HEK293 (cell line): ENCODE data around the gene NOX5.

Source experiments
- CTCF ChIA-PET: fragments of 350-600 bp; formaldehyde crosslinking; extraction: SDS; loops from one replicate; lab custom pipeline; 2021; ENCODE audit warnings: antibody characterized with exemption; lab: Yijun Ruan, JAX
- POLR2A ChIA-PET: fragments of 300-600 bp; formaldehyde crosslinking; extraction: SDS; loops from one replicate; lab custom pipeline; 2020; ENCODE audit warnings: antibody characterized with exemption, inconsistent platforms; lab: Yijun Ruan, JAX
- H3K27ac ChIP-seq: fragments of 200-500 bp; sonication (Bioruptor generic); 2 replicates; pipeline ENCODE4 v1.5.1; 2014; ENCODE audit warnings: low read depth, low read length, control low read depth, inconsistent platforms; ENCODE audit errors: extremely low read depth
- H3K36me3 ChIP-seq, 2 experiments: fragments of 200-500 bp in 1 of 2; sonication (Bioruptor generic) in 1 of 2; 1 replicate in 1 of 2; 2 replicates in 1 of 2; pipeline ENCODE4 v1.5.1; 2014 to 2017; ENCODE audit warnings: inconsistent platforms in 2 of 2, low read length in 2 of 2; ENCODE audit not compliant: control insufficient read depth in 2 of 2, insufficient read depth in 1 of 2
- H3K4me1 ChIP-seq: fragments of 200-500 bp; sonication (Bioruptor generic); 2 replicates; pipeline ENCODE4 v1.5.1; 2014; ENCODE audit warnings: mild to moderate bottlenecking, low read length, inconsistent platforms; ENCODE audit not compliant: control insufficient read depth, insufficient read depth
- H3K4me3 ChIP-seq: 2 replicates; pipeline ENCODE4 v1.5.1; 2011; ENCODE audit warnings: low read depth, mild to moderate bottlenecking, control low read depth, low read length, moderate library complexity
- H3K9me3 ChIP-seq: fragments of 200-500 bp; sonication (Bioruptor generic); 2 replicates; pipeline ENCODE4 v1.5.1; 2014; ENCODE audit warnings: low read depth, low read length, inconsistent platforms; ENCODE audit not compliant: control insufficient read depth, insufficient read depth
- GLI2 ChIP-seq: fragments of 450-650 bp; formaldehyde crosslinking; IDR thresholded peaks from 2 replicates; pipeline ENCODE4; 2017; ENCODE audit warnings: missing biosample characterization, missing genetic modification characterization, low read depth, borderline replicate concordance
- KLF1 ChIP-seq: fragments of 450-650 bp; formaldehyde crosslinking; IDR thresholded peaks from 2 replicates; pipeline ENCODE4 v1.5.1; 2016; ENCODE audit warnings: missing biosample characterization, missing genetic modification characterization
- SP3 ChIP-seq: fragments of 450-650 bp; formaldehyde crosslinking; IDR thresholded peaks from 2 replicates; pipeline ENCODE4 v1.5.1; 2016; ENCODE audit warnings: missing biosample characterization, missing genetic modification characterization
- ZFP41 ChIP-seq: fragments of 450-650 bp; formaldehyde crosslinking; IDR thresholded peaks from 2 replicates; pipeline ENCODE4 v1.5.1; 2016; ENCODE audit warnings: missing biosample characterization, missing genetic modification characterization, borderline replicate concordance
- ZNF10 ChIP-seq: fragments of 450-650 bp; formaldehyde crosslinking; IDR thresholded peaks from 2 replicates; pipeline ENCODE4 v1.5.1; 2017; ENCODE audit warnings: missing biosample characterization, missing genetic modification characterization
- ZNF16 ChIP-seq: fragments of 450-650 bp; formaldehyde crosslinking; IDR thresholded peaks from 2 replicates; pipeline ENCODE4 v1.5.1; 2016; ENCODE audit warnings: low read depth, missing biosample characterization, missing genetic modification characterization
- ZNF37A ChIP-seq: fragments of 450-650 bp; IDR thresholded peaks from 2 replicates; pipeline ENCODE4 v1.5.1; 2018; ENCODE audit warnings: missing biosample characterization, missing genetic modification characterization
- ZNF394 ChIP-seq: fragments of 450-650 bp; formaldehyde crosslinking; IDR thresholded peaks from 2 replicates; pipeline ENCODE4 v1.5.1; 2016; ENCODE audit warnings: missing biosample characterization, missing genetic modification characterization, mild to moderate bottlenecking, moderate library complexity, borderline replicate concordance
- ZNF48 ChIP-seq: fragments of 450-650 bp; formaldehyde crosslinking; IDR thresholded peaks from 2 replicates; pipeline ENCODE4 v1.5.1; 2016; ENCODE audit warnings: missing biosample characterization, missing genetic modification characterization
- ZNF654 ChIP-seq: fragments of 450-650 bp; formaldehyde crosslinking; IDR thresholded peaks from 2 replicates; pipeline ENCODE4 v1.5.1; 2016; ENCODE audit warnings: low read depth, missing biosample characterization, missing genetic modification characterization
- ZNF660 ChIP-seq: fragments of 450-650 bp; IDR thresholded peaks from 2 replicates; pipeline ENCODE4 v1.5.1; 2018; ENCODE audit warnings: missing biosample characterization, mild to moderate bottlenecking, missing genetic modification characterization
- ZSCAN16 ChIP-seq: fragments of 450-650 bp; formaldehyde crosslinking; IDR thresholded peaks from 2 replicates; pipeline ENCODE4 v1.5.1; 2016; ENCODE audit warnings: missing biosample characterization, missing genetic modification characterization
- TF ChIP-seq, protein P1 (sequence below): fragments of 450-650 bp; formaldehyde crosslinking; IDR thresholded peaks from 2 replicates; pipeline ENCODE4 v1.5.1; 2016; ENCODE audit warnings: missing biosample characterization, missing genetic modification characterization
- TF ChIP-seq, protein P2 (sequence below): fragments of 450-650 bp; formaldehyde crosslinking; IDR thresholded peaks from 2 replicates; pipeline ENCODE4 v1.5.1; 2016; ENCODE audit warnings: missing biosample characterization, missing genetic modification characterization
- TF ChIP-seq, protein P3 (sequence below): fragments of 450-650 bp; formaldehyde crosslinking; IDR thresholded peaks from 2 replicates; pipeline ENCODE4 v1.5.1; 2016; ENCODE audit warnings: missing biosample characterization, missing genetic modification characterization
- TF ChIP-seq, protein P4 (sequence below): fragments of 450-650 bp; formaldehyde crosslinking; IDR thresholded peaks from 2 replicates; pipeline ENCODE4 v1.5.1; 2016; ENCODE audit warnings: missing biosample characterization, missing genetic modification characterization

NOX5 gene

DNA sequence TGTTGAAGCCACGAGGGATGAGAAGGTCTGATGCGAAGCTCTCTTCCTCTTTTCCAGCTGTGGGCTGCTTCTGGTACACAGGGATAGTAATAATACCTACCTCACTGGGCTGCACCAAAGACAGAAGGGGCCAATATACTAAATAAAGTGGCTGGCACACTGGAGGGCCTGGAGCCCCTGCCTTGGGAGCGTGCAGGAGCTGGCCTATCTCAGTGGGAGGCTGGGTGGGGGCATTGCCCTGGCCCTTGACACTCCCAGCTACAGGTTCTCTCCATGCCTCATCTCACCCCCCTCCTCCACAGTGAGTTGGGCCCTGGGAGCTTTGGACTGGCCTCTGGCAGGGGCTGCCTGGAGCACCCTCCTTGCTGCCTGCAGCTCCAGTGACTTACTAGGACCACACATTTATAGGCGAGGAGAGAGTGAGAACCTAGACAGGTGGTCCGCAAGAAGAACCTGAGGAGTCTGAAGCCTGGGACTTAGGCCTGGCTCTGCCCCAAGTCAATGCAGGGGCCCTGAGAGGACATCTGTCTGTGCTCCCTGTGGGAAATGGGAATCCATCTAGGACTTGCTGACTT lies 1.6 kb downstream of the NOX5 start:
- TF ChIP-seq GLI2 (tag by site-specific recombination), result no peak
- TF ChIP-seq, protein P1, sequence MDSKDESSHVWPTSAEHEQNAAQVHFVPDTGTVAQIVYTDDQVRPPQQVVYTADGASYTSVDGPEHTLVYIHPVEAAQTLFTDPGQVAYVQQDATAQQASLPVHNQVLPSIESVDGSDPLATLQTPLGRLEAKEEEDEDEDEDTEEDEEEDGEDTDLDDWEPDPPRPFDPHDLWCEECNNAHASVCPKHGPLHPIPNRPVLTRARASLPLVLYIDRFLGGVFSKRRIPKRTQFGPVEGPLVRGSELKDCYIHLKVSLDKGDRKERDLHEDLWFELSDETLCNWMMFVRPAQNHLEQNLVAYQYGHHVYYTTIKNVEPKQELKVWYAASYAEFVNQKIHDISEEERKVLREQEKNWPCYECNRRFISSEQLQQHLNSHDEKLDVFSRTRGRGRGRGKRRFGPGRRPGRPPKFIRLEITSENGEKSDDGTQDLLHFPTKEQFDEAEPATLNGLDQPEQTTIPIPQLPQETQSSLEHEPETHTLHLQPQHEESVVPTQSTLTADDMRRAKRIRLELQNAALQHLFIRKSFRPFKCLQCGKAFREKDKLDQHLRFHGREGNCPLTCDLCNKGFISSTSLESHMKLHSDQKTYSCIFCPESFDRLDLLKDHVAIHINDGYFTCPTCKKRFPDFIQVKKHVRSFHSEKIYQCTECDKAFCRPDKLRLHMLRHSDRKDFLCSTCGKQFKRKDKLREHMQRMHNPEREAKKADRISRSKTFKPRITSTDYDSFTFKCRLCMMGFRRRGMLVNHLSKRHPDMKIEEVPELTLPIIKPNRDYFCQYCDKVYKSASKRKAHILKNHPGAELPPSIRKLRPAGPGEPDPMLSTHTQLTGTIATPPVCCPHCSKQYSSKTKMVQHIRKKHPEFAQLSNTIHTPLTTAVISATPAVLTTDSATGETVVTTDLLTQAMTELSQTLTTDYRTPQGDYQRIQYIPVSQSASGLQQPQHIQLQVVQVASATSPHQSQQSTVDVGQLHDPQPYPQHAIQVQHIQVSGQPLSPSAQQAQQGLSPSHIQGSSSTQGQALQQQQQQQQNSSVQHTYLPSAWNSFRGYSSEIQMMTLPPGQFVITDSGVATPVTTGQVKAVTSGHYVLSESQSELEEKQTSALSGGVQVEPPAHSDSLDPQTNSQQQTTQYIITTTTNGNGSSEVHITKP, result peak; percentile 82
- Histone ChIP-seq H3K36me3 (no peaks in the 10 kb centered on the region), H3K27ac (no peak overlapping the region), H3K4me3 (no peak overlapping the region), H3K4me1 (no peaks in the 10 kb centered on the region), H3K9me3 (no peaks in the 10 kb centered on the region)
- CTCF ChIA-PET, result no interaction called here
- POLR2A ChIA-PET, result no interaction called here

DNA sequence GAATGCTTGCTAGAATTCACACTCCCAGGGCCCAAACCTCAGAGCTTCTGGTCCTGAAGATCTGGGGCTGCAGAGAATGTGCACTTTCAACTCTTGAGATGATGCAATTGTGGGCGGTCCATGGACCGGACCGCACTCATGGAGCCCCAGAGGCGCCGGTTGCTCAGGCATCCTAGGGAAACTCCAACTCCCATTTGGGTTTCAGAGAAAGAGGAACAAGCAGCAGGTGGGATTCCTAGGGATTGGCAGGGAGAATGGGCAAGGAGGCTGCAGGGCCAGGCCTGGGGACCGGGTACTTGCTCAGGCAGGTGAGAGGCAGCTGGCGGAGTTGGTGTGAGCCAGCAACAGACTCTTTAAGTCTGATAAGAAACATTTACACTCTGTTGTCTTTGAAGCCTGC lies 3.5 kb downstream of the NOX5 start:
- Histone ChIP-seq H3K27ac (no peak overlapping the region), H3K9me3 (no peaks in the 10 kb centered on the region), H3K4me3 (no peak overlapping the region), H3K4me1 (no peaks in the 10 kb centered on the region), H3K36me3 (no peaks in the 10 kb centered on the region)
- ChIA-PET POLR2A (no interaction called here), CTCF (no interaction called here)
- TF ChIP-seq ZNF654 (tag by site-specific recombination) (no peak), ZNF37A (tag by site-specific recombination) (no peak), ZFP41 (tag by site-specific recombination) (no peak), SP3 (tag by site-specific recombination) (no peak), ZNF660 (no peak), ZNF10 (tag by site-specific recombination) (no peak), ZNF16 (tag by site-specific recombination) (no peak), ZNF394 (no peak), ZSCAN16 (tag by site-specific recombination) (no peak), KLF1 (tag by site-specific recombination) (no peak), ZNF48 (tag by site-specific recombination) (no peak)
- TF ChIP-seq, protein P2, sequence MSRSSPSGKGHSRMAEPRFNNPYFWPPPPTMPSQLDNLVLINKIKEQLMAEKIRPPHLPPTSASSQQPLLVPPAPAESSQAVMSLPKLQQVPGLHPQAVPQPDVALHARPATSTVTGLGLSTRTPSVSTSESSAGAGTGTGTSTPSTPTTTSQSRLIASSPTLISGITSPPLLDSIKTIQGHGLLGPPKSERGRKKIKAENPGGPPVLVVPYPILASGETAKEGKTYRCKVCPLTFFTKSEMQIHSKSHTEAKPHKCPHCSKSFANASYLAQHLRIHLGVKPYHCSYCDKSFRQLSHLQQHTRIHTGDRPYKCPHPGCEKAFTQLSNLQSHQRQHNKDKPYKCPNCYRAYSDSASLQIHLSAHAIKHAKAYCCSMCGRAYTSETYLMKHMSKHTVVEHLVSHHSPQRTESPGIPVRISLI (tag by site-specific recombination), result no peak
- TF ChIP-seq, protein P3, sequence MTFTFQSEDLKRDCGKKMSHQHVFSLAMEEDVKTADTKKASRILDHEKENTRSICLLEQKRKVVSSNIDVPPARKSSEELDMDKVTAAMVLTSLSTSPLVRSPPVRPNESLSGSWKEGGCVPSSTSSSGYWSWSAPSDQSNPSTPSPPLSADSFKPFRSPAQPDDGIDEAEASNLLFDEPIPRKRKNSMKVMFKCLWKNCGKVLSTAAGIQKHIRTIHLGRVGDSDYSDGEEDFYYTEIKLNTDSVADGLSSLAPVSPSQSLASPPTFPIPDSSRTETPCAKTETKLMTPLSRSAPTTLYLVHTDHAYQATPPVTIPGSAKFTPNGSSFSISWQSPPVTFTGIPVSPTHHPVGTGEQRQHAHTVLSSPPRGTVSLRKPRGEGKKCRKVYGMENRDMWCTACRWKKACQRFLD (tag by site-specific recombination), result no peak
- TF ChIP-seq, protein P4, sequence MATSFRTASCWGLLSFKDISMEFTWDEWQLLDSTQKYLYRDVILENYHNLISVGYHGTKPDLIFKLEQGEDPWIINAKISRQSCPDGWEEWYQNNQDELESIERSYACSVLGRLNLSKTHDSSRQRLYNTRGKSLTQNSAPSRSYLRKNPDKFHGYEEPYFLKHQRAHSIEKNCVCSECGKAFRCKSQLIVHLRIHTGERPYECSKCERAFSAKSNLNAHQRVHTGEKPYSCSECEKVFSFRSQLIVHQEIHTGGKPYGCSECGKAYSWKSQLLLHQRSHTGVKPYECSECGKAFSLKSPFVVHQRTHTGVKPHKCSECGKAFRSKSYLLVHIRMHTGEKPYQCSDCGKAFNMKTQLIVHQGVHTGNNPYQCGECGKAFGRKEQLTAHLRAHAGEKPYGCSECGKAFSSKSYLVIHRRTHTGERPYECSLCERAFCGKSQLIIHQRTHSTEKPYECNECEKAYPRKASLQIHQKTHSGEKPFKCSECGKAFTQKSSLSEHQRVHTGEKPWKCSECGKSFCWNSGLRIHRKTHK (tag by site-specific recombination), result no peak
